GM10248 (cell line): ENCODE results near the gene MYLK.
"Not testable (repeated sequence)": the region's sequence is repeated elsewhere in the genome, so short reads cannot be mapped to it uniquely, and the experiment has no call there.

Experiments used
- CTCF ChIA-PET: fragments of 300-600 bp; sonication (Branson Sonifier 250); formaldehyde crosslinking; extraction: SDS; loops from one replicate; lab custom pipeline; 2021; ENCODE audit warnings: antibody characterized with exemption; lab: Yijun Ruan, JAX
- POLR2A ChIA-PET: fragments of 350-650 bp; sonication (Branson Sonifier 250); formaldehyde crosslinking; extraction: SDS; loops from one replicate; lab custom pipeline; 2020; ENCODE audit warnings: antibody characterized with exemption; lab: Yijun Ruan, JAX
- DNase-seq: peaks from one replicate; pipeline ENCODE4 v3.0.0; 2012; ENCODE audit errors: extremely low spot score
- TF ChIP-seq, protein P1 (sequence below): IDR thresholded peaks from 2 replicates; pipeline ENCODE4 v1.5.1; 2012; ENCODE audit warnings: mild to moderate bottlenecking, low read depth; ENCODE audit errors: extremely low read depth, missing control alignments, control extremely low read depth

Gene MYLK

DNA sequence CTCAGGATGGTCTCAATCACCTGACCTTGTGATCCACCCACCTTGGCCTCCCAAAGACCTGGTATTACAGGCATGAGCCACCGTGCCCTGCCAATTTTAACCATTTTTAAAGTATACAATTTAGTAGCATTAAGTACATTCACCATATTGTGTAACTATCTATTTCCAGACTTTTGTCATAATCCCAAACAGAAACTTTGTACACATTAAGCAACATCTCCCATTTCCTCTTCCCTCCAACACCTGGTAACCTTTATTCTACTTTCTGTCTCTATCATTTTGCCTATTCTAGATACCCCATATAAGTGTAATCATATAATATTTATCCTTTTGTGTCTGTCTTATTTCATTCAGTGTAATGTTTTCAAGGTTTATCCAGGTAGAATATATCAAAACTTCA lies 8.9 kb upstream of the MYLK start:
- TF ChIP-seq, protein P1, sequence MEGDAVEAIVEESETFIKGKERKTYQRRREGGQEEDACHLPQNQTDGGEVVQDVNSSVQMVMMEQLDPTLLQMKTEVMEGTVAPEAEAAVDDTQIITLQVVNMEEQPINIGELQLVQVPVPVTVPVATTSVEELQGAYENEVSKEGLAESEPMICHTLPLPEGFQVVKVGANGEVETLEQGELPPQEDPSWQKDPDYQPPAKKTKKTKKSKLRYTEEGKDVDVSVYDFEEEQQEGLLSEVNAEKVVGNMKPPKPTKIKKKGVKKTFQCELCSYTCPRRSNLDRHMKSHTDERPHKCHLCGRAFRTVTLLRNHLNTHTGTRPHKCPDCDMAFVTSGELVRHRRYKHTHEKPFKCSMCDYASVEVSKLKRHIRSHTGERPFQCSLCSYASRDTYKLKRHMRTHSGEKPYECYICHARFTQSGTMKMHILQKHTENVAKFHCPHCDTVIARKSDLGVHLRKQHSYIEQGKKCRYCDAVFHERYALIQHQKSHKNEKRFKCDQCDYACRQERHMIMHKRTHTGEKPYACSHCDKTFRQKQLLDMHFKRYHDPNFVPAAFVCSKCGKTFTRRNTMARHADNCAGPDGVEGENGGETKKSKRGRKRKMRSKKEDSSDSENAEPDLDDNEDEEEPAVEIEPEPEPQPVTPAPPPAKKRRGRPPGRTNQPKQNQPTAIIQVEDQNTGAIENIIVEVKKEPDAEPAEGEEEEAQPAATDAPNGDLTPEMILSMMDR, result no peak
- POLR2A ChIA-PET, result no interaction called here
- no peak for DNase-seq
- CTCF ChIA-PET, result no interaction called here

DNA sequence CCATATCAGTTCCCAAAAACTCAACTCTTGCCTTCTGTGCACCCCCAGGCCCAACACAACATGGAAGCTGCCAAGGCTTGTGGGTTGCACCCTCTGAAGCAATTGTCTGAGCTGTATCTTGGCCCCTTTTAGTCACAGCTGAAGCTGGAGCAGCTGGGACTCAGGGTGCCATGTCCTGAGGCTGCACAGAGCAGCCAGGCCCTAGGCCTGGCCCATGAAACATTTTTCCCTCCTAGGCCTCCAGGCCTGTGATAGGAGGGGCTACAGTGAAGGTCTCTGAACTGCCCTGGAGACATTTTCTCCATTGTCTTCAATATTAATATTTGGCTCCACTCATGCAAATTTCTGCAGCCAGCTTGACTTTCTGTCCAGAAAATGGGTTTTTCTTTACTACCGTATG lies 8.1 kb upstream of the MYLK start:
- ChIA-PET CTCF (no interaction called here), POLR2A (interaction anchor here (0.6 kb wide), 1 partner anchor 1757 kb away, joined by 4 read pairs; no protein-coding TSS in a partner anchor)
- TF ChIP-seq, protein P1, result no peak
- DNase-seq, result no peak

DNA sequence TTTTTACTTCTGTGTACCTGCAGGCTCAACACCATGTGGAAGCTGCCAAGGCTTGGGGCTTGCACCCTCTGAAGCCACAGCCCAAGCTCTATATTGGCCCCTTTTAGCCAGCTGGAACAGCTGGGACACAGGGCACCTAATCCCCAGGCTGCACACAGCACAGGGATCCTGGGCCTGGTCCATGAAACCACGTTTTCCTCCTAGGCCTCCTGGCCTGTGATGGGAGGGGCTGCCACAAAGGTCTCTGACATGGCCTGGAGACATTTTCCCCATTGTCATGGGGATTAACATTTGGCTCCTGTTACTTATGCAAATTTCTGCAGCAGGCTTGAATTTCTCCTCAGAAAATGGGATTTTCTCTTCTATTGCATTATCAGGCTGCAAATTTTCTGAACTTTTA lies 6.9 kb upstream of the MYLK start:
- POLR2A ChIA-PET, DNase-seq, CTCF ChIA-PET: not testable (repeated sequence)

DNA sequence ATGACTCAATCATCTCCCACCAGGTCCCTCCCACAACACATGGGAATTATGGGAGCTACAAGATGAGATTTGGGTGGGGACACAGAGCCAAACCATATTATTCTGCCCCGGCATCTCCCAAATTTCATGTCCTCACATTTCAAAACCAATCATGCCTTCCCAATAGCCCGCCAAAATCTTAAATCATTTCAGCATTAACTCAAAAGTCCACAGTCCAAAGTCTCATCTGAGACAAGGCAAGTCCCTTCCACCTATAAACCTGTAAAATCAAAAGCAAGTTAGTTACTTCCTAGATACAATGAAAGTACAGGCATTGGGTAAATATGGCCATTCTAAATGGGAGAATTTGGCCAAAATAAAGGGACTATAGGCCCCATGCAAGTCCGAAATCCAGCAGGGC lies 6.0 kb upstream of the MYLK start:
- POLR2A ChIA-PET, DNase-seq: not testable (repeated sequence)
- CTCF ChIA-PET, result interaction anchor here (1.3 kb wide), 1 partner anchor 10 kb away, joined by 3 read pairs; no protein-coding TSS in a partner anchor

DNA sequence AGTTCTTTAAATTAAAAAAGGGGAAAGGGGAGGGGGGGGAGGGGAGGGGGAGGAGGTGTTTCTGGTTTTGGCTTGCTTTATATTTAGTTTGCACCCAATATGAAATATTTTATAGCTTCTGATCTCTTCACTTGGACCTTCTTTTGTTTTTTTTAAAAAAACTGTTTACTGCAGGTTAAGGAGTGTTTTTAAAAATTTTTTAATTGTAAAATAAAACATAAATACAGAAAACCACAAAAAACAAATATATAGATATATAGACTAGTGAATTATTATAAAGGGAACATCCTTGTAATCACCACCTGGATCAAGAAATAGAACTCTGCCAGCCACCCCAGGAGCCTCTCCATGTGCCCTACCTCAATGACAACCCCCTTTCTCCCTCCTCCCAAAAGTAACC lies 861 bp upstream of the MYLK start:
- CTCF ChIA-PET, result no interaction called here

DNA sequence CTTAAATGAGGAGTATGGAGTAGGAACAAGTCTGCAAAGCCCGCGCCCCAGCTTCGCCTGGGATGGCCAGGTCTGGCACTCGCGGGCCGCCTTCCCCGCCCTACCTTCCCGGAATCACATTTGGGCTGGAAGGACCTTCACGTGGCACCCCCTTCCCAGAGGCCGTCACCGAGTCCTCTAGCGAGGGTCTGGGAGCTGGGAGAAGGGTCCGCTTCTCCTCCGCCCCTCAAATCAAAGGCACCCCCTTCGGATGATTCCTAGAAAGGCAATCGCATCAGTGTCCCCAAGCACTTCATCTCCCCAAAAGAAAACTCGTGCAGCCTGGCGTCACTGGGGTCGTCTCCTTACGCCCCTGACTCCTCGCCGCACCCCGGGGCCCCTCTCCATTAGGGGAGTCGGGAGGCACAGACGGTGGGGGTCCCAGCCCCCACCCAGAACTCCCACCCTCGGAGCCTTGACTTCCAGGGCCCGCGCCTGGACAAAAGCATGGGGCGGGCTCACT lies 380 bp downstream of the MYLK start:
- TF ChIP-seq, protein P1, result no peak

More for the DNA sequence above, 861 bp upstream of the MYLK start:
- no peak for DNase-seq
- POLR2A ChIA-PET, result no interaction called here
- TF ChIP-seq, protein P1, result no peak

DNA sequence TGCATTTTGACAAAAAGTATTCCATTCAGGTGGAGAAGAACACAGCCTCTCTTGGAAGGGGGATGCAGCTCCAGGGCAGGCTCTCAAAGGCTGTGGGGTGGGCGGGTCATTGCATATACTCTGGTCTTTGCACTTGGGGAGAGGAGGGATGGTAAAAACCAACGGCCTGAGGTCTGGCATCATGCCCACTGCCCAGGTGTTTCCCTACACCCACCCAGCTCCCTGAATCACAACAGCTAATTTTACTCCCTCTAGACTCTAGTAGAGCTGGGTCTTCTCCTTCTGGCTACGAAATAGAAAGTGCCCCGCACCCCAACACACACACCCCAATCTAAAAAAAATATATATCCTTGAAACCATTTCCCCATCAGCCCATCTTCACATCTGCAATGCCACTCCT lies 1.0 kb downstream of the MYLK start:
- ChIA-PET CTCF (no interaction called here), POLR2A (no interaction called here)
- no peak for DNase-seq
- TF ChIP-seq, protein P1, result no peak

More for the DNA sequence above, 380 bp downstream of the MYLK start:
- ChIA-PET POLR2A (no interaction called here), CTCF (interaction anchor here (1.2 kb wide), 1 partner anchor 149 kb away, joined by 3 read pairs; the partner anchor contains the start of gene KALRN)
- DNase-seq, result no peak

DNA sequence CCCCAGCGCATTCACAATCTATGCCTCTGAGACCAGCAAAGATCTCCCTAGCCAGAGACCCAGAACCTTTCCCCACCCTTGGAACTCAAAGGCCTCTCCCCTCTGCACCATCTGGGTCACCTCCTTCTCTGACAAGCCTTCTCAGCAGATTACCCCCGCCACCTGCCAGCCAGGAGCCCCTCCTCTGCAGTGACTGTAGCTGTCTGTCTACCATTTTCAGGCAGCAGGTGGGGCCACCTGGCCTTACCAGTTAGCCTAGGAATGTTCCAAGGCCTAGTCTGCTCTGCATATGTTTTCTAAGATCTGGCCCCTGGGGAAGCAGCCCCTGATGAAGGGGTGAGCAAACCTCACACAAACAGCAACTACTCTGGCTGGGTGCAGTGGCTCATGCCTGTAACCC lies 2.4 kb downstream of the MYLK start:
- POLR2A ChIA-PET, result no interaction called here
- TF ChIP-seq, protein P1, result no peak
- no peak for DNase-seq
- CTCF ChIA-PET, result no interaction called here
